Measurements from ENCODE around the gene EPHB2. TPM values are rescaled to one million over a fixed set of nuclear protein-coding genes. Genes with fewer than 3 reads are reported as not detected.

Gene EPHB2
- total RNA-seq, 1 experiment from 2014 or later, result 2.6 TPM

- no peak for DNase-seq (ENCODE audit: low read depth)
These were observed 239.2 kb downstream of the EPHB2 start for GRCh38 chr1:22949822-22950331.

DNA sequence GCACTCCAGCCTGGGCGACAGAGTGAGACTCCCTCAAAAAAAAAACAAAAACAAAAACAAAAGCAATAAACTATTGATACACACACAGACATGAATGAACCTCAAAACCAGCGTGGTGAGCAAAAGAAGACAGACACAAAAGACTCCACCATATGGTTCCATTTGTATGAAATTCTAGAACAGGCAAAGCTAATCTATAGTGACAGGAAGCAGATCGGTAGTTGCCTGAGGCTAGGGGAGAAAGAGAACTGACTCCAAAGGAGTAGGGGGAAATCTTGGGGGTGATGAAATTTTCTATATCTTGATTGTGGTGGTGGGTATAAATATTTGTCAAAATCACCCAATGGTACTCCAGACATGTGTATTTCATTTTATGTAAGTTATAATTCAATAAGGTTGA is 241.2 kb downstream of the EPHB2 start:
- DNase-seq (ENCODE audit: low read depth), result no peak

DNA sequence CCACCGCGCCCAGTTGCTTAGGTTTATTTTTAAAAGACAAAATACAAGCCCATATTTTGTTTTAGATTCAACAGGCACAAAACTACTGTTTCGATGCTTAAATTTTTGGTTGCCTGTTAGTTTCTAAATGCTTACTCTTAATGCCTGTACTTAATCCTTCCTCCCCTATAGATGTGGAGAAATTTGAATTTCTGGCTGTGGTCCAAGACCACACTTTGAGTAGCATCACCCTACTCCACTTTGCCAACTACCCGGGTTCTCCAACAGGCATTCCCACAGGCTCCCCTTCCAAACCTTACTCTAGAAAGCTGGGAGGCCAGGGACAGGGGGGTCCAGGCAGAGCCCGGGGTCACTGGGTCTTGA is 242.0 kb downstream of the EPHB2 start:
- DNase-seq (ENCODE audit: low read depth), result no peak

- DNase-seq (ENCODE audit: low read depth), result no peak
These were observed 242.6 kb downstream of the EPHB2 start for GRCh38 chr1:22953057-22953739.

DNA sequence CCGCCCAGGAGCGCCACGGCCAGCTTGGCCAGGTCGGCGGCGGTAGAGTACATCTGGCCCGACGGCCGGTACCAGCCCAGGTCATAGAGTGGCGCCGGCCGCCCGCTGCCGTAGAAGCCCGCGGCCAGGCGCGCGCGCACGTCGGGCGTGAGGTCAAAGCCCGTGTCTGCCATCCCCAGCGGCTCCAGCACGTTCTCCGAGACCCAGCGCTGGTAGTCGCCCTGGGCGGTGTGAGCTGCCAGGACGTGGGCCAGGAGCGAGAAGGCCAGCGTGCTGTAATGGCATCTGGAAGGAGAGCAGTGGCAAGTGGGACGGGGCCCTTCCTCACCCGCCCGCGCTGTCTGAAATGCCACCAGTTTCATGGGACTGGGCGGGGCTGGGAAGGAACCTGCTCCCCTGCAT is 243.1 kb downstream of the EPHB2 start:
- DNase-seq (ENCODE audit: low read depth), result no peak

DNA sequence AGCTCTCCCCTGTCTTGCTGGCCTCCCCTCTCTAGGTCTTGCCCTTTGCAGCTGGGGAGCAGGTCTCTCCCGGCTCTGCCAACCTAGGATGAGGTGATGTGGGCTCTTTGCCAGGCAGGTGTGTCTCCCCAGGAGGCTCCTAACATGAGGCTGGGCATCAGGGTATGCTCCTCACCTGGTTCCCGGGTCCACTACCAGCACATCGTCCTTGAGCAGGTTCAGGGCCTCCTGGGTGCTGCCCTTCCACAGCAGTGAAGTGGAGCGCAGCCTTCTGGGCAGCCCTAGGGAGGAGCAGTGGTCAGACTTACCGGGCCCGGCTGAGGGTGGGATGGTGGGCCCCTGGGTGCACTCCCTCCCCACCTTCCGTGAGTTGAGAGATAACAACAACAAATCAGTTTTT is 244.5 kb downstream of the EPHB2 start:
- DNase-seq (ENCODE audit: low read depth), result no peak

- no peak for DNase-seq (ENCODE audit: low read depth)
These were observed 246.4 kb downstream of the EPHB2 start for GRCh38 chr1:22957066-22957465.

DNA sequence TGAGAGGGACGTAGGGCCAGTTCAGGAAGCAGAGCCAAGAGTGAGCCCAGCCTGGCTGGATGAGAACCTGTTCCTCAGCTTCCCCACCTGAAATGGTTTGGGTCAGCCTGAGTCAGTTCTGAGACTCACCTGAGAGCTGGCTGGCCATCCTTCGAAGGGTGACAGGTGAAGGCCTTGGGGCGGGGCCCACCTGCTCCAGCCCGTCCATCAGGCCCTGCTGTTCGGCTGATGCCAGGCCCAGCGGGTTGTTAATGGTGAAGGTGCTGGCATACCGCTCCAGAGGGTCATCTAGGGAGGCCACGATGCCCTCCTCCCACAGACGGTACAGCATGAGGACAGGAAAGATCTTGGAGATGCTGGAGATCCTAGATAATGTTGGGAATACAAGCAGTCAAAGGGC is 247.9 kb downstream of the EPHB2 start:
- no peak for DNase-seq (ENCODE audit: low read depth)

GRCh38 chr1:22959545-22960360 is 249.1 kb downstream of the EPHB2 start:
- no peak for DNase-seq (ENCODE audit: low read depth)

- DNase-seq (ENCODE audit: low read depth), result no peak
These were observed 251.9 kb downstream of the EPHB2 start for GRCh38 chr1:22962558-22962957.

DNA sequence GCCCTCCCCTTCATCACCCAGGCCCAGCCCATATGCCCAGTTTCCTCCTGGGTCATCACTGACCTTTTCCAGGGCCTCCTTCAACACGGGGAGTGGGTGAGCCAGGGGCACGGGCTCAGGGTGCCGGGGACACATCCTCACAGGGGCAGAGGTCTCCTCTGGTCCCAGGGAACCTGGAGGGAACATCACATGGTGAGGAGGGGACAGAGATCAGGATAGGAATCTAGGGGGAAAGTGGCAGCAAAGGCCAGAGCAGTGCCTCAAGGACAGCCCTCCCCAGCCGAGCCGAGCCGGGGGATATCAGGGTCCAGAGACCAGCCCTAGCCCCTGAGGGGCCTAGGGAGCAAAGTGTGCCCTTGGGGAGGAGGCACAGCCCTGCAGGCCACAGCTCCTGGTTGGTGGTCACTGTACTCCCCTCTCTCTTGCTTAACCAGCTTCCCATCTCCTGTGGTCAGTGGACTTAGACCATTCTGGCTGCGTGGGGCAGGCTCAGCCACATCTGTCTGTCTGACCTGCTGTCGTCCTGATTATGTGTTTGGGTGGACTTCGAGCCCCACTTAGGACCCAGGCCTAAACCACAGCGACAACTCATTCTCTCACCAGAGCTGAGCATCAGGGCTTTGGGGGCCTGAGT is 252.5 kb downstream of the EPHB2 start:
- no peak for DNase-seq (ENCODE audit: low read depth)

GRCh38 chr1:22966309-22966708 is 255.7 kb downstream of the EPHB2 start:
- no peak for DNase-seq (ENCODE audit: low read depth)

DNA sequence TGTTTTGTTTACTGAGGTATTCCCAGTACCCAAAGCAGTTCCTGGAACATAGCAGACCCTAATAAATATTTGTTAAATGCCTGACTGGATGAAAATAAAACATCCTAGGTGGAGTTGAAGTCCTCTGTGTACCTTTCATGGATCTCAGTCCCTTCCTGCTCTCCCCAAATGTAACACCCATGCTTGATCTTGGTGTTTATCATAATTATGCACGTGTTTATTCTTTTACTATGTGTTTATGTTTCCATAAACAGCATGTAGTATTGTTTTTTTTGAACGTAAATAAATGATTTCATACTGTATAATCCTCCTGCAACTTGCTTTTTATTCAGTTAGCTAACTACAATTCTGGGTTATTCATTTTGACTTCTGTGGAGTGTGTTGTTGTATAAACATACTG is 257.2 kb downstream of the EPHB2 start:
- DNase-seq (ENCODE audit: low read depth), result no peak

DNA sequence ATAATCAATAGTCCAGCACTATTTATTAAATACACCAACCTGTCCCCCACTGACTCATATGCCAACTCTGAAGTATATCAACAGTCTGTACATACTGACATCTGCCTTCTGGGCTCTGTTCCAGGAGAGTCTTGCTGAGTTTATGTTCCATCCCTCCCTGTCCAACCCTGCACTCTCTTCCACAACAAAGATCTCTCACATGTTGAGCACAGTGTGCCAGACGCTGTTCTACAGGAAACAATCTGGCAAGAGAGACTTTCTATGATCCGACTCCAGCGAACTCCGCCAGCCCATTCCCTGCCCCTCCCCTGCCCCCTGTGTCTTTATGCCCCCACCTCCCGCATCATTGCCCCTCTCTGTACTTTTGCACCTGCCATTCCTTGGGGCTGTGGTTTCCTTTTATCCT is 258.7 kb downstream of the EPHB2 start:
- DNase-seq (ENCODE audit: low read depth), result peak; percentile 67

DNA sequence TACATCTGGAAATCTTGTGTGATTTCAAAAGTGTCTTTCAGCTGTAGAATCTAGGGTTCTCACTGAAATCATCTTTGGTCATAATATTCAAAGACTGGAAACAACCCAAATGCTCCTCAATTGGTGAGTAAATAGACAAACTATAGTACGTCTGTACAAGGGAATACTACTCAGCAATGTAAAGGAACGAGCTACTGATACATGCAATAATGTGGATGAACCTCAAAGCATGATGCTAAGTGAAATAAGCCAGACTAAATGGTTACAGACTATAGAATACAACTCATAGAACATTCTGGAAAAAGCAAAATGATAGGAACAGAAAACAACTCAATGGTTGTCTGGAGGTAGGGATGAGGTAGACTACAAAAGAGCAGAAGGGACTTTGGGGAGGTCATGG is 259.5 kb downstream of the EPHB2 start:
- DNase-seq (ENCODE audit: low read depth), result no peak

Other genes with a start within 250 kb of the EPHB2 start
- gene EPHA8, start 147.3 kb upstream of the EPHB2 start, total RNA-seq (2014; rRNA removed), result not detected in 2 replicates
- gene C1QA, start 74.2 kb upstream of the EPHB2 start, total RNA-seq (2014; rRNA removed), result not detected in 2 replicates
- not detected in 2 replicates for gene C1QC, start 67.2 kb upstream of the EPHB2 start, total RNA-seq (2014; rRNA removed)
- gene C1QB, start 57.6 kb upstream of the EPHB2 start, total RNA-seq (2014; rRNA removed), result not detected in 2 replicates

All from LHCN-M2 (cell line).